ENCODE data around the gene TAT. TPM values are rescaled to one million over a fixed set of nuclear protein-coding genes. Genes with fewer than 3 reads are reported as not detected.

The TAT gene
- total RNA-seq (2022; extraction: Qiagen RNA extraction; ENCODE audit: low read depth): 0.02 to 0.09 TPM (median 0.05 TPM) in 3 of 5 replicates, not detected in the others

DNA sequence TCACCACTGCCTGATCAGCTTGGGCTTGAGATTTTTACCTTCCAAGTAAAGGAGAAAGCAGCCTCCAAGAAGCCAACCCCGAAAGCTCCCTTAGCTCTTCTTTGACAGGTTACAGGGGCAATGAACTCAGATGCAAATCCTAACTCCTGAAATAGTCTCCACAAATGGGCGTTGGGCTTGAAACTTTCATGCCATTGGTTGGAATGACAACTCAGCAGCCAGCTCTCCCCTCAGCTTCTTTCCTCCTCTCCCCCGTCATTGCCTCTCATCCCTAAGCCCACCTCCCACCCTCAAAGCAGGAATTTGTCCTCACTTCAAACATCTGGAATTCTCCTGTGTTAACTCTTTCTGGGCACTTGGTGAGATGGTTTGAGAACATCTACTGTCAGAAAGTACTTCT, at the start of gene TAT:
Gene TAT (minus strand): TSS at position 122 of the 400 bp plus-strand sequence. CDS start 677 bp downstream, outside the sequence.

DNA sequence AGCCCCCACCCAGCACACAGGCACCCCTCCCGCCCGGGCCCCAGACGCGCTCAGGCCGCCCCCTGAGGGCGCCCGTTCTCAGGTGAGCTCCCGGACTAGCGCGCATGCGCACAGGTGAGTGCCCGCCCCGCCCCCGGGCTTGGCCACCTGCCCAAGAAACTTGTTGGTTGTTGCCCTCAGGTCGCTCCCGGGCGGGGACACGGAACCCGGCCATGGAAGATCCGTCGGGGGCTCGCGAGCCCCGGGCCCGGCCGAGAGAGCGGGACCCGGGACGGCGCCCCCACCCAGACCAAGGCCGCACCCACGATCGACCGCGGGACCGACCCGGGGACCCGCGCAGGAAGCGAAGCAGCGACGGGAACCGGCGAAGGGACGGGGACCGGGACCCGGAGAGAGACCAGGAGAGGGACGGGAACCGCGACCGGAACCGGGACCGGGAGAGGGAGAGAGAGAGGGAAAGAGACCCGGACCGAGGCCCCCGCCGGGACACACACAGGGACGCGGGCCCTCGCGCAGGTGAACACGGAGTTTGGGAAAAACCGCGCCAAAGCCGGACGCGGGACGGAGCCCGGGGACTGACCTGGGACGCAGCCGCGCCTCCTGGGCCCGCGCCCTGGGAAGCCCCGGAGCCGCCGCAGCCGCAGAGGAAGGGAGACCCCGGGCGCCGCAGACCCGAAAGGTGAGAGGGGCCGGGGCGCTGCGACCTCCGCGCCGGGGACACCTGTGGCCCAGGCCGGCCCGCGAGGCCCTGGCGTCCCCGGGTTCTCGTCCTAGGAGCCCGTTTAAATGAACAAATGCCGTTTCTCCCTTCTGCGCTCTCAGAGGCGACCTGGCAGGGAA, 49.3 kb upstream of the TAT start, which contains the start of gene MARVELD3:
Gene MARVELD3 (plus strand): TSS at position 167 of the 840 bp plus-strand sequence. CDS start 46 bp downstream, at position 213.

DNA sequence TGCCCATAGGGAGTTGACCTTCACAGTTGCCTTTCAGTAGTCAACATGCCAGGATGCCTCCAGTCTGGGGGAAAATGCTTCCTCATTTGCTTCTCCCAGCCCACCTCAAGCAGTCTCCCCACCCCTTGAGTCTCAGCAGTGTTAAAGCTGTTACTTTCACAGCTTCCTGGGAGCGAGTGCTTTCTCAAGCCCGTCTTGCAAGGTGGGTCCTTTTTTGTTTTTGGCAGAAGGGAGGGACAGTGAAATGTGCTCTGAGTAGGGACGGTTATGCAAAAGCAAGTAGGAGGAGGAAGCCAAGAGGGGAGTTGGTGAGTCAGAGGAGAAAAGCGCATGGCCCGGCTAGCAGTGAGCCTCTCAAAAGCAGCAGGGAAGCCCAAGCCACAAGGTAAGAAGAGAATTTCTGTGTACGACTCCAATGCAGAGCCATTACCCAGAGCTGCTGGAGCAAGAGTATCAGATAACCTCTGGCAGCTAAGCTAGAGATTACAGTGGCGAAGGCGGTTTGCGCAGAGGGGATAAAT, 50.7 kb downstream of the TAT start, which contains the start of gene CHST4:
Gene CHST4 (plus strand): TSS at position 316 of the 521 bp plus-strand sequence. CDS start 10,252 bp downstream, outside the sequence.

Other genes with a start within 250 kb of the TAT start
- gene CALB2, start 218.4 kb downstream of the TAT start, total RNA-seq (2022; extraction: Qiagen RNA extraction; ENCODE audit: low read depth): 5.8 to 8.8 TPM (median 7.2 TPM) in 5 replicates
- gene TLE7, start 135.0 kb downstream of the TAT start, total RNA-seq (2022; extraction: Qiagen RNA extraction; ENCODE audit: low read depth): not detected in 5 replicates
- gene ZNF23, start 114.8 kb downstream of the TAT start, total RNA-seq (2022; extraction: Qiagen RNA extraction; ENCODE audit: low read depth): 5.4 to 7.4 TPM (median 6.1 TPM) in 5 replicates
- gene ZNF19, start 87.8 kb downstream of the TAT start, total RNA-seq (2022; extraction: Qiagen RNA extraction; ENCODE audit: low read depth): 1.2 to 3.0 TPM (median 2.0 TPM) in 5 replicates
- 0.06 to 0.20 TPM (median 0.06 TPM) in 4 of 5 replicates, not detected in the other for gene CHST4, start 50.7 kb downstream of the TAT start, total RNA-seq (2022; extraction: Qiagen RNA extraction; ENCODE audit: low read depth)
- 0.22 to 0.56 TPM (median 0.49 TPM) in 5 replicates for gene MARVELD3, start 49.1 kb upstream of the TAT start, total RNA-seq (2022; extraction: Qiagen RNA extraction; ENCODE audit: low read depth)
- 8.1 to 10.5 TPM (median 8.8 TPM) in 5 replicates for gene PHLPP2, start 147.6 kb upstream of the TAT start, total RNA-seq (2022; extraction: Qiagen RNA extraction; ENCODE audit: low read depth)
- gene AP1G1, start 231.7 kb upstream of the TAT start, total RNA-seq (2022; extraction: Qiagen RNA extraction; ENCODE audit: low read depth): 41.5 to 53.6 TPM (median 47.5 TPM) in 5 replicates